K562 (cell line): Measurements from ENCODE around the gene KCTD1. TPM values are rescaled to one million over a fixed set of nuclear protein-coding genes. Genes with fewer than 3 reads are reported as not detected.

ENCODE experiments used
- ATAC-seq: fragments of 200-7000 bp; cut with Tn5 transposase; 3 replicates; pipeline ENCODE4 v1.9.1; 2020; ENCODE audit warnings: moderate library complexity
- BruUV-seq: library from RNA; stranded (reverse); fragments of 400-500 nt; replicated peaks from 2 replicates; lab custom pipeline; 2021; lab: Mats Ljungman, UMichigan
- CTCF ChIA-PET: fragments of 300-600 bp; formaldehyde crosslinking; extraction: SDS; loops from one replicate; lab custom pipeline; 2021; ENCODE audit warnings: low intra/inter-chr PET ratio; lab: Yijun Ruan, JAX
- POLR2A ChIA-PET: fragments of 300-600, 350-650 bp; sonication (Branson Sonifier 250); formaldehyde crosslinking; extraction: SDS; loops from one replicate; lab custom pipeline; 2021; ENCODE audit warnings: antibody characterized with exemption, inconsistent platforms; lab: Yijun Ruan, JAX
- DNase-seq, 4 experiments: peaks; one replicate each; pipeline versions ENCODE4 v3.0.0 to v3.0.0-alpha.2; 2011 to 2018; ENCODE audit warnings: low spot score in 3 of 4, mixed read lengths in 3 of 4; ENCODE audit errors: extremely low read depth in 1 of 4
- FAIRE-seq: peaks from 2 replicates; lab custom pipeline; 2011; peaks lifted over from hg19 to GRCh38; lab: Jason Lieb, UNC
- H2AFZ ChIP-seq: 2 replicates; pipeline ENCODE4 v1.6.0; 2011; ENCODE audit warnings: low read depth, low read length, control low read depth, inconsistent platforms
- H3K27ac ChIP-seq: fragments of 200-600 bp; 3 replicates; pipeline ENCODE4 v1.8.0; 2011; ENCODE audit warnings: low read depth, mild to moderate bottlenecking, control low read depth, inconsistent platforms, low read length, moderate library complexity, mixed read lengths; ENCODE audit errors: extremely low read depth
- H3K27me3 ChIP-seq, 2 experiments: fragments of 300-600 bp in 1 of 2; 2 replicates in 1 of 2; 3 replicates in 1 of 2; pipeline versions ENCODE4 v1.6.0 to v1.8.0; 2011; ENCODE audit warnings: inconsistent platforms in 2 of 2, low read length in 2 of 2, mild to moderate bottlenecking in 1 of 2, mixed read lengths in 1 of 2, moderate library complexity in 1 of 2; ENCODE audit not compliant: control insufficient read depth in 2 of 2, insufficient read depth in 2 of 2
- H3K36me3 ChIP-seq: fragments of 300-600 bp; 3 replicates; pipeline ENCODE4 v1.8.0; 2011; ENCODE audit warnings: mild to moderate bottlenecking, low read length, inconsistent platforms; ENCODE audit not compliant: control insufficient read depth, insufficient read depth
- H3K4me1 ChIP-seq, 2 experiments: fragments of 200-600 bp in 1 of 2; replicated peaks in 1 of 2; 2 replicates in 1 of 2; 3 replicates in 1 of 2; pipeline versions ENCODE4 v1.5.1 to v1.8.0; 2011; ENCODE audit warnings: inconsistent platforms in 2 of 2, low read length in 2 of 2, mild to moderate bottlenecking in 1 of 2, mixed read lengths in 1 of 2, moderate library complexity in 1 of 2; ENCODE audit not compliant: control insufficient read depth in 2 of 2, insufficient read depth in 2 of 2
- H3K4me2 ChIP-seq: 2 replicates; pipeline ENCODE4 v1.6.1; 2011; ENCODE audit warnings: low read length, control low read depth, inconsistent platforms, mixed read lengths; ENCODE audit not compliant: insufficient read depth
- H3K4me3 ChIP-seq: fragments of 200-600 bp; sonication (generic), shearing (Covaris generic); 2 replicates; pipeline ENCODE4 v1.5.1; 2016; ENCODE audit warnings: control low read depth, inconsistent platforms
- H3K79me2 ChIP-seq: fragments of 200-600 bp; 3 replicates; pipeline ENCODE4 v1.8.0; 2011; ENCODE audit warnings: low read length, inconsistent platforms; ENCODE audit not compliant: control insufficient read depth, insufficient read depth
- H3K9ac ChIP-seq, 2 experiments: 2 replicates each; pipeline versions ENCODE4 v1.6.0 to v1.6.1; 2011; ENCODE audit warnings: low read depth in 2 of 2, low read length in 2 of 2, control low read depth in 1 of 2, inconsistent platforms in 1 of 2, mild to moderate bottlenecking in 1 of 2, mixed read lengths in 1 of 2; ENCODE audit not compliant: insufficient read depth in 1 of 2
- H3K9me1 ChIP-seq: one replicate; pipeline ENCODE4 v1.6.0; 2011; ENCODE audit warnings: inconsistent platforms, mild to moderate bottlenecking, low read length, moderate library complexity; ENCODE audit not compliant: control insufficient read depth, insufficient read depth
- H3K9me3 ChIP-seq: replicated peaks from 2 replicates; pipeline ENCODE4 v1.5.1; 2011; ENCODE audit warnings: low read depth, low read length, inconsistent platforms; ENCODE audit not compliant: control insufficient read depth, insufficient read depth
- H4K20me1 ChIP-seq: replicated peaks from 2 replicates; pipeline ENCODE4 v1.6.1; 2011; ENCODE audit warnings: low read length, inconsistent platforms, mixed read lengths; ENCODE audit not compliant: control insufficient read depth, insufficient read depth
- E2F6 ChIP-seq, 2 experiments: IDR thresholded peaks; 2 replicates each; pipeline ENCODE4 v1.6.1; 2011; ENCODE audit warnings: borderline replicate concordance in 1 of 2, control low read depth in 1 of 2, low read depth in 1 of 2, low read length in 1 of 2, mild to moderate bottlenecking in 1 of 2, mixed read lengths in 1 of 2, moderate library complexity in 1 of 2; ENCODE audit not compliant: insufficient read depth in 1 of 2, insufficient read length in 1 of 2, poor library complexity in 1 of 2, severe bottlenecking in 1 of 2; ENCODE audit errors: extremely low read depth in 1 of 2
- E2F8 ChIP-seq: fragments of 450-650 bp; IDR thresholded peaks from 2 replicates; pipeline ENCODE4 v1.7.1; 2018; ENCODE audit warnings: mild to moderate bottlenecking, low read depth; ENCODE audit not compliant: partially characterized antibody
- GTF2A2 ChIP-seq: IDR thresholded peaks from 2 replicates; pipeline ENCODE4 v1.6.1; 2016; ENCODE audit warnings: mild to moderate bottlenecking, missing genetic modification characterization, missing compliant biosample characterization
- MGA ChIP-seq: fragments of 450-650 bp; IDR thresholded peaks from 2 replicates; pipeline ENCODE4 v1.6.1; 2016; ENCODE audit warnings: mild to moderate bottlenecking, moderate library complexity
- TAF1 ChIP-seq: IDR thresholded peaks from 2 replicates; pipeline ENCODE4 v1.6.1; 2011; ENCODE audit warnings: mild to moderate bottlenecking, low read length, moderate library complexity; ENCODE audit not compliant: insufficient read depth, control insufficient read depth, severe bottlenecking; ENCODE audit errors: extremely low read depth
- WGBS: fragments of 100-300 bp; shearing (Covaris generic); methylation state at CpG from one replicate; pipeline ENCODE4 v1.1.6; 2016; ENCODE audit warnings: low coverage, mixed read lengths; ENCODE audit not compliant: insufficient coverage; ENCODE audit errors: missing lambda C conversion rate; 5-methylcytosine and 5-hydroxymethylcytosine counted together
- in situ Hi-C: fragments of 300-500 bp; cut with MboI; formaldehyde crosslinking; loops from 4 replicates; pipeline ENCODE4 v1.15.0; 2018; ENCODE audit warnings: inconsistent platforms, mixed read lengths
- intact Hi-C: fragments of 100-400 bp; cut with micrococcal nuclease; formaldehyde crosslinking; loops from 2 replicates; pipeline ENCODE4 v1.14.2; 2022
- polyA plus RNA-seq, 8 experiments: library from polyadenylated mRNA; depleted of rRNA in 4 of 8; stranded (reverse) in 5 of 8; unstranded in 3 of 8; fragments of >200 nt; fragmentation: Nextera tagmentation in 2 of 8; fragmentation: Illumina TruSeq in 1 of 8; extraction: Ambion mirVana in 2 of 8; extraction: Trizol in 1 of 8; gene quantifications; 2 replicates each; pipeline versions ENCODE4 v1.2.1 to v1.2.3, GENCODE V29; 2011 to 2014; ENCODE audit warnings: inconsistent platforms in 1 of 8, missing spikeins in 1 of 8
- total RNA-seq, 7 experiments: library from RNA; depleted of rRNA in 6 of 7; stranded (reverse); fragments of >200 nt in 6 of 7; fragmentation: Illumina TruSeq in 2 of 7; extraction: Trizol in 2 of 7; gene quantifications; 2 replicates each; pipeline versions ENCODE4 v1.2.1 to v1.2.3, GENCODE V29; 2011 to 2021; ENCODE audit warnings: low replicate concordance in 1 of 7

Gene KCTD1
- total and polyA plus RNA-seq, 9 of the 15 experiments (the other 6 are each of a cell fraction or from before 2014, with no cell fraction given): not detected

- CTCF ChIA-PET: no interaction called here
- H3K9me1 ChIP-seq: no peaks in the 10 kb centered on the region
- peak; percentile 11 for ATAC-seq
- peaks cover 20 to 32% of the 10 kb centered on the region in 2 experiments; a peak in 4 of 5 replicates for H3K27me3 ChIP-seq
- DNase-seq: no peak
- intact Hi-C loops: loop anchor here (10.0 kb wide), 1 partner anchor 238 kb away; no protein-coding TSS in a partner anchor
- H3K9ac ChIP-seq: peak overlapping the region in 1 of 2 experiments; percentile 43; a peak in 1 of 4 replicates
- H3K4me3 ChIP-seq: no peak overlapping the region
- H2AFZ ChIP-seq: peak overlapping the region; percentile 7; the same call in 1 of the 2 replicates
- no peaks in the 10 kb centered on the region for H3K9me3 ChIP-seq
- H3K4me1 ChIP-seq: peaks cover 0 to 3% of the 10 kb centered on the region in 2 experiments; a peak in 1 of 5 replicates
- no peak overlapping the region for H3K27ac ChIP-seq
- no peak for FAIRE-seq
- no TSS peak for BruUV-seq
- in situ Hi-C loops: no loop called here
- 14% methylated on average over 12 of the region's 12 CpGs for WGBS
- H3K79me2 ChIP-seq: no peaks in the 10 kb centered on the region
- H3K4me2 ChIP-seq: no peak overlapping the region
- POLR2A ChIA-PET: interaction anchor here (1.0 kb wide), 1 partner anchor 16 kb away, joined by 3 read pairs; no protein-coding TSS in a partner anchor
- no peaks in the 10 kb centered on the region for H4K20me1 ChIP-seq
- H3K36me3 ChIP-seq: no peaks in the 10 kb centered on the region
- 0 out of 2 replicates have a peak, but pooled peaks have one; percentile 29 for TF ChIP-seq MGA
- TF ChIP-seq GTF2A2: no peak
- TF ChIP-seq E2F6 (IDR thresholded peaks at IDR 0.05; ENCODE audit: borderline replicate concordance in 1 of 2, extremely low read depth in 1 of 2, insufficient read depth in 1 of 2, insufficient read length in 1 of 2, low read depth in 1 of 2, low read length in 1 of 2, poor library complexity in 1 of 2, severe bottlenecking in 1 of 2): peak in 1 of 2 experiments; percentile 41
- no peak for TF ChIP-seq TAF1
- TF ChIP-seq E2F8: no peak
These were observed 142.0 kb downstream of the KCTD1 start for GRCh38 chr18:26406324-26406723.
